Effector memory CD4-positive, alpha-beta T cell (primary cell): ENCODE data around the gene C10orf120.

Source experiments
- DNase-seq, 3 donors: peaks; one replicate each; pipeline ENCODE4 v3.0.0-alpha.2; 2020
- H3K27ac ChIP-seq: 2 replicates; pipeline ENCODE4 v1.7.0; 2013; ENCODE audit warnings: mild to moderate bottlenecking, low read length, moderate library complexity; ENCODE audit not compliant: insufficient read depth, poor library complexity, severe bottlenecking
- H3K27me3 ChIP-seq: replicated peaks from 2 replicates; pipeline ENCODE4 v1.7.0; 2013; ENCODE audit warnings: mild to moderate bottlenecking, low read length; ENCODE audit not compliant: insufficient read depth, control insufficient read depth, poor library complexity, severe bottlenecking
- H3K36me3 ChIP-seq: 2 replicates; pipeline ENCODE4 v1.7.0; 2013; ENCODE audit warnings: mild to moderate bottlenecking, low read length, moderate library complexity; ENCODE audit not compliant: control insufficient read depth, insufficient read depth
- H3K4me1 ChIP-seq: 2 replicates; pipeline ENCODE4 v1.7.0; 2013; ENCODE audit warnings: low read length, mild to moderate bottlenecking; ENCODE audit not compliant: control insufficient read depth, insufficient read depth, poor library complexity, severe bottlenecking
- H3K4me3 ChIP-seq: 2 replicates; pipeline ENCODE4 v1.7.0; 2013; ENCODE audit warnings: low read length, low read depth, mild to moderate bottlenecking; ENCODE audit not compliant: insufficient read depth, poor library complexity, severe bottlenecking
- H3K9me3 ChIP-seq: 2 replicates; pipeline ENCODE4 v1.7.0; 2013; ENCODE audit warnings: mild to moderate bottlenecking, low read length, moderate library complexity; ENCODE audit not compliant: control insufficient read depth

The C10orf120 gene

GRCh38 chr10:122678266-122678665 is 21.4 kb downstream of the C10orf120 start:
- Histone ChIP-seq H3K27ac (no peak overlapping the region), H3K36me3 (no peaks in the 10 kb centered on the region), H3K27me3 (no peaks in the 10 kb centered on the region), H3K4me1 (no peaks in the 10 kb centered on the region), H3K9me3 (no peaks in the 10 kb centered on the region), H3K4me3 (no peak overlapping the region)
- no peak for DNase-seq

DNA sequence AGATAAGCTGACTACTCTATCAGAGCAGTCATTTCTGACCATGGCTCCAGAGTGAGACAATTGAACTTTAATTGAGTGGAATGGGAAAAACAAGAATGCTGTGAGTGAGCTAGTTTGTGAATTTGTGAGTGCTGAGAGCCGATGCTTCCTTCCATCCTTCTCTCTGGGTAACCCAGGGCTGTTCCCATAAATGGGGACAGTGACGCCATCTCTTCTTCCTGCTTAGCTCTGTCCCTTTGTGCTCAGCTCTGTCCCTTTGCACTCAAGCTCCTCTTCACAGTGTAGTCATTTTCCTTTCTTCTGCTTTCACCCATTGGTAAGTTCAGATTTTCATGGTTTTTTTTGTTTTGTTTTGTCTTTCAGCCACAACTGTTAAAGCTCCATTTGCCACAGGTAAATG is 24.4 kb downstream of the C10orf120 start:
- Histone ChIP-seq H3K27me3 (no peaks in the 10 kb centered on the region), H3K4me3 (no peak overlapping the region), H3K4me1 (no peaks in the 10 kb centered on the region), H3K27ac (no peak overlapping the region), H3K36me3 (no peaks in the 10 kb centered on the region), H3K9me3 (no peaks in the 10 kb centered on the region)
- DNase-seq: no peak

GRCh38 chr10:122674781-122675180 is 24.9 kb downstream of the C10orf120 start:
- H3K9me3 ChIP-seq: no peaks in the 10 kb centered on the region
- H3K27ac ChIP-seq: no peak overlapping the region
- DNase-seq: no peak
- H3K27me3 ChIP-seq: no peaks in the 10 kb centered on the region
- H3K36me3 ChIP-seq: no peaks in the 10 kb centered on the region
- H3K4me1 ChIP-seq: no peaks in the 10 kb centered on the region
- H3K4me3 ChIP-seq: no peak overlapping the region

- no peak for DNase-seq
- Histone ChIP-seq H3K36me3 (no peaks in the 10 kb centered on the region), H3K9me3 (no peaks in the 10 kb centered on the region), H3K4me1 (no peaks in the 10 kb centered on the region), H3K27me3 (no peaks in the 10 kb centered on the region), H3K4me3 (no peak overlapping the region), H3K27ac (no peak overlapping the region)
Observed at GRCh38 chr10:122673731-122674130, 25.9 kb downstream of the C10orf120 start.

DNA sequence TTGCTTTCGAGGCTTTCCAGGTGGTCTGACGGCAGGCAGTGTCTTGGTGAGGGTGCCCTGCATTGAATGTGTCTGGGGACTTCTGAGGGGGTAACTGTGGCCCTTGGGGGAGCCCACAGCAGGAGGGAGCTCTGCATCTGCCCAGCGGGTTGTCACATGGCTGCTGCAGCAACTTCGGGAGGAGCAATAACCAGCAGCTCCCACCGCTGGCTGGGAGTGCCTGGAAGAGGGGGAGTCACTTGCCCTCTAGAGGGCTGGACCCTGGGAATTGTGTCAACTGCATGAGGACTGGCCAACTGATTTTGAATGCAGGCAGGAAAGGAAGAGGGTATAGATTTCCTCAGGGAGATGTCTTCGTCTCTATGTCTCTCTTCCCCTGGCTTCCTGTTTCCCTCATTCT is 26.4 kb downstream of the C10orf120 start:
- Histone ChIP-seq H3K4me3 (no peak overlapping the region), H3K27me3 (no peaks in the 10 kb centered on the region), H3K27ac (no peak overlapping the region), H3K9me3 (no peaks in the 10 kb centered on the region), H3K36me3 (no peaks in the 10 kb centered on the region), H3K4me1 (no peaks in the 10 kb centered on the region)
- no peak for DNase-seq

DNA sequence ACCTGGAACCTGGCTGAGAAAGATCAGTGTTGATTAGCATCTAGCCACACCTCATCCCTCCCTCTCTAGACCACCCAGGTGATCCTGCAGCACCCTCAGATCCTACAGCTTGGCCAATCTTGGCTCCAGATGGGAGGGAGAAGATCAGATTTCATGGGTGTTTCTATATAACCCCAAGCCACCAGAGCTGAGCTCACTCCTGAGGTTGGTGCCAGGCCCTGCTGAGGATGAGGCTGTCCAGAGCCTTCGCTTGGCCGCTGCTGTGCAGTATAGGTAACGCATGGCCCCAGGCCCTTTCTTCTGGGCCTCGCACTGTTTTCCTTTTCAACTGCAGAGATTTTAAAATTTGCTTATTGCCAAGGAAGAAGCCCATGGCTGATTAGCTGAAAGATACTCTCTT is 27.0 kb downstream of the C10orf120 start:
- Histone ChIP-seq H3K27ac (no peak overlapping the region), H3K36me3 (no peaks in the 10 kb centered on the region), H3K9me3 (no peaks in the 10 kb centered on the region), H3K4me3 (no peak overlapping the region), H3K4me1 (no peaks in the 10 kb centered on the region), H3K27me3 (no peaks in the 10 kb centered on the region)
- no peak for DNase-seq

DNA sequence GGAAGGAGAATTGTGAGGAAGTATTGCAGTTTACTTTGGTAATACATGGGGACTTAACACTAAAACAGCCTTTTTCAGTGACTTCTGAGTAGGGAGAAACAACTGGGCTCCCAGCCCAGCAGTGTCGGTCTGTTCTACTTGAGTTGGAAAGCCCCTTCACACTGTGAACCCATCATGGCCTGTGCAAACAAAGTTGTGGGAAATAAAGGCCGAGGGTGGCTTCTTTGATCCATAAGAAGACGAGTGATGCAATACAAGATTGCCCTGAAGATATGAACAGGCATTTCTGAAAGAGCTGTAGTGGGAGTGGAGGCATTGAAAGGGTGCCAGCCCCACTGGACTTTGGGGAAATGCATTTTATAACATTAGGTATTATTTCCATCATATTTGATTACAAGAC is 28.3 kb downstream of the C10orf120 start:
- no peak overlapping the region for H3K27ac ChIP-seq

DNA sequence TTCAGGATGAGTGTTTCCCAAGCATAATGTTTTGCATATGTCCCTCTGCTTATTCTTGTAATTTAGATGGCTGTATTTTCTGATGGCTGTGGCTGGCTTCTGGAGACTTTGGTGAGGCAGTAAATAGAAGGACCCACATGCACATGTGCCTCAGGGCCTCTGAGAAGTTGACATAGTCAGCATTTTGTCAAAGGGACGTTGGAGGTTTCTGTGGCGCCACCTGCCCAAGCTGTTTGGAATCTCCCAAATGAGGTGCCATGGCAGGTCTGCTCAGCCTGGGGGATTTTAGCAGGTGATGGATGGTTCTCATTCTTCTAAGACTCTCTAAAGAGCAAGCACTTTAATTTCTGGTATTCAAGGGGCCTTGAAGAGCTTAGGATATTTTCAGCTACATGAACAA is 29.8 kb downstream of the C10orf120 start:
- Histone ChIP-seq H3K4me1 (no peaks in the 10 kb centered on the region), H3K27ac (no peak overlapping the region), H3K27me3 (no peaks in the 10 kb centered on the region), H3K9me3 (no peaks in the 10 kb centered on the region), H3K36me3 (no peaks in the 10 kb centered on the region), H3K4me3 (no peak overlapping the region)
- no peak for DNase-seq

More for the DNA sequence above, 28.3 kb downstream of the C10orf120 start:
- DNase-seq: no peak
- H3K27me3 ChIP-seq: no peaks in the 10 kb centered on the region
- no peaks in the 10 kb centered on the region for H3K9me3 ChIP-seq
- H3K4me1 ChIP-seq: no peaks in the 10 kb centered on the region
- H3K4me3 ChIP-seq: no peak overlapping the region
- no peaks in the 10 kb centered on the region for H3K36me3 ChIP-seq

- Histone ChIP-seq H3K27ac (no peak overlapping the region), H3K27me3 (no peaks in the 10 kb centered on the region), H3K9me3 (no peaks in the 10 kb centered on the region), H3K4me1 (no peaks in the 10 kb centered on the region), H3K4me3 (no peak overlapping the region), H3K36me3 (no peaks in the 10 kb centered on the region)
- no peak for DNase-seq
Observed at GRCh38 chr10:122669045-122669444, 30.6 kb downstream of the C10orf120 start.

DNA sequence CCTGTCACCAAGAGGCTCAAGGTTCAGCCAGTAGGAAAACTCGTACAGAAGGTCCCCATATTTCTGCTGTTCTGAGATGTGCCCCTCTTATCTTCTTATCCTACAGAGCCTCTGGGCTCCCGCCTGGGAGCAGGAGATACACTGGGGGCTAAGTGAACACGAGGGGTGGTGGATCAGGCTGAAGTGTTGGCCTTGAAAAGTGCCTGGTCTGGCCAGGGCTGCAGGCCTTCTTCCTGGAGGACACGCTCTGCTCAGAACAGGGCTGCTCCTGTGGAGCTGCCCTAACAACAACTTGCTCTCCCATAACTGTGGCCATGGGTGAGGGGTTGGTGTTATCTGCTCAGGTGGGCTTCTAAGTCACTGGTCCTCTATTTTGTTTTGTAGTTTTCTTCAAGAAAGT is 33.7 kb downstream of the C10orf120 start:
- no peak for DNase-seq
- Histone ChIP-seq H3K27me3 (no peaks in the 10 kb centered on the region), H3K27ac (no peak overlapping the region), H3K4me3 (no peak overlapping the region), H3K36me3 (no peaks in the 10 kb centered on the region), H3K9me3 (no peaks in the 10 kb centered on the region), H3K4me1 (no peaks in the 10 kb centered on the region)

- no peaks in the 10 kb centered on the region for H3K4me1 ChIP-seq
- H3K9me3 ChIP-seq: no peaks in the 10 kb centered on the region
- H3K27me3 ChIP-seq: no peaks in the 10 kb centered on the region
- no peak overlapping the region for H3K4me3 ChIP-seq
- no peaks in the 10 kb centered on the region for H3K36me3 ChIP-seq
- DNase-seq: no peak
- H3K27ac ChIP-seq: no peak overlapping the region
Observed at GRCh38 chr10:122665329-122665860, 34.3 kb downstream of the C10orf120 start.
